HepG2 (cell line): Measurements from ENCODE around the gene MRPL48. TPM values are rescaled to one million over a fixed set of nuclear protein-coding genes. Genes with fewer than 3 reads are reported as not detected.
A peak's percentile ranks its signal among the peaks of the same experiment; 100 is the strongest.

Experiments used
- ATRX ChIP-seq: sonication (generic); formaldehyde crosslinking; IDR thresholded peaks from 2 replicates; pipeline ENCODE4 v1.4.0; 2020; ENCODE audit warnings: missing genetic modification reagents, borderline replicate concordance
- DDIT3 ChIP-seq: sonication (generic); formaldehyde crosslinking; IDR thresholded peaks from 2 replicates; pipeline ENCODE4 v1.4.0; 2020; ENCODE audit warnings: mild to moderate bottlenecking, missing genetic modification reagents
- FOXP1 ChIP-seq, 2 experiments: fragments of 450-650 bp in 1 of 2; IDR thresholded peaks; 2 replicates each; pipeline ENCODE4 v1.6.1; 2017 to 2018; ENCODE audit warnings: antibody characterized with exemption in 1 of 2
- HMGA1 ChIP-seq: sonication (generic); formaldehyde crosslinking; conservative IDR thresholded peaks from 2 replicates; pipeline ENCODE4 v1.4.0; 2020; ENCODE audit warnings: missing genetic modification reagents
- HNRNPUL1 ChIP-seq: fragments of 200-400 bp; formaldehyde crosslinking; IDR thresholded peaks from 2 replicates; pipeline ENCODE4 v1.6.1; 2017; ENCODE audit warnings: low read depth, mild to moderate bottlenecking, low read length, moderate library complexity
- KAT8 ChIP-seq: IDR thresholded peaks from 2 replicates; pipeline ENCODE4 v1.6.1; 2016; ENCODE audit warnings: missing genetic modification reagents, missing compliant biosample characterization
- MEIS1 ChIP-seq: sonication (generic); formaldehyde crosslinking; IDR thresholded peaks from 2 replicates; pipeline ENCODE4 v1.9.0; 2021; ENCODE audit warnings: mild to moderate bottlenecking, missing genetic modification reagents, moderate library complexity, borderline replicate concordance
- MYNN ChIP-seq: sonication (generic); formaldehyde crosslinking; IDR thresholded peaks from 2 replicates; pipeline ENCODE4 v1.4.0; 2020; ENCODE audit warnings: mild to moderate bottlenecking, low read depth, missing genetic modification reagents
- NFE2L1 ChIP-seq: sonication (generic); formaldehyde crosslinking; IDR thresholded peaks from 2 replicates; pipeline ENCODE4 v1.4.0; 2020; ENCODE audit warnings: missing genetic modification reagents, mild to moderate bottlenecking, borderline replicate concordance
- NFIB ChIP-seq: sonication (generic); formaldehyde crosslinking; IDR thresholded peaks from 2 replicates; pipeline ENCODE4 v1.9.0; 2021; ENCODE audit warnings: missing genetic modification reagents, mild to moderate bottlenecking, borderline replicate concordance
- NFIC ChIP-seq: IDR thresholded peaks from 2 replicates; pipeline ENCODE4 v1.6.1; 2012; ENCODE audit warnings: mild to moderate bottlenecking, low read length, inconsistent platforms
- NR2F1 ChIP-seq, 2 experiments: fragments of 450-650 bp in 1 of 2; formaldehyde crosslinking in 1 of 2; IDR thresholded peaks; 2 replicates each; pipeline versions ENCODE4 v1.5.0 to v1.6.1; 2016 to 2020; ENCODE audit warnings: mild to moderate bottlenecking in 1 of 2, missing compliant biosample characterization in 1 of 2, missing genetic modification reagents in 1 of 2, moderate library complexity in 1 of 2
- PPARG ChIP-seq: conservative IDR thresholded peaks from 2 replicates; pipeline ENCODE4 v1.6.1; 2016; ENCODE audit warnings: missing biosample characterization, missing genetic modification reagents
- SAP130 ChIP-seq: IDR thresholded peaks from 2 replicates; pipeline ENCODE4 v1.6.1; 2016; ENCODE audit warnings: low read depth
- SRSF4 ChIP-seq: fragments of 200-400 bp; formaldehyde crosslinking; IDR thresholded peaks from one replicate; pipeline ENCODE4 v1.6.1; 2018; ENCODE audit warnings: mild to moderate bottlenecking, low read depth, low read length, moderate library complexity; ENCODE audit not compliant: poor library complexity, severe bottlenecking
- TBL1XR1 ChIP-seq: fragments of 150-350 bp; IDR thresholded peaks from 2 replicates; pipeline ENCODE4 v1.6.1; 2014; ENCODE audit warnings: borderline replicate concordance, low read length; ENCODE audit not compliant: partially characterized antibody
- ZMAT3 ChIP-seq: sonication (generic); formaldehyde crosslinking; conservative IDR thresholded peaks from 2 replicates; pipeline ENCODE4 v1.7.0; 2021; ENCODE audit warnings: missing genetic modification reagents
- ZNF121 ChIP-seq: sonication (generic); formaldehyde crosslinking; IDR thresholded peaks from 2 replicates; pipeline ENCODE4 v1.5.0; 2020; ENCODE audit warnings: mild to moderate bottlenecking, missing genetic modification reagents
- ZNF550 ChIP-seq: sonication (generic); formaldehyde crosslinking; IDR thresholded peaks from 2 replicates; pipeline ENCODE4 v1.4.0; 2020; ENCODE audit warnings: mild to moderate bottlenecking, missing genetic modification reagents, borderline replicate concordance
- ZNF562 ChIP-seq: sonication (generic); formaldehyde crosslinking; IDR thresholded peaks from 2 replicates; pipeline ENCODE4 v1.8.0; 2022; ENCODE audit warnings: missing genetic modification reagents, borderline replicate concordance
- ZNF644 ChIP-seq: IDR thresholded peaks from 2 replicates; pipeline ENCODE4 v1.6.1; 2016; ENCODE audit warnings: low read depth
- ZNF652 ChIP-seq: IDR thresholded peaks from 2 replicates; pipeline ENCODE4 v1.6.1; 2016; ENCODE audit warnings: low read depth, borderline replicate concordance
- ZNF703 ChIP-seq: sonication (generic); formaldehyde crosslinking; IDR thresholded peaks from 2 replicates; pipeline ENCODE4 v1.5.1; 2020; ENCODE audit warnings: missing genetic modification reagents, mild to moderate bottlenecking, moderate library complexity, borderline replicate concordance
- ZNF800 ChIP-seq: sonication (generic); formaldehyde crosslinking; IDR thresholded peaks from 2 replicates; pipeline ENCODE4 v1.4.0; 2020; ENCODE audit warnings: missing genetic modification reagents
- polyA plus RNA-seq, 8 experiments: library from polyadenylated mRNA; depleted of rRNA in 3 of 8; stranded (reverse) in 7 of 8; unstranded in 1 of 8; fragments of >200 nt; fragmentation: Illumina TruSeq in 4 of 8; extraction: Trizol in 4 of 8; gene quantifications; 2 replicates each; pipeline versions ENCODE4 v1.2.1 to v1.2.3, GENCODE V29; 2011 to 2016; ENCODE audit warnings: low read depth in 4 of 8, missing spikeins in 1 of 8, mixed read lengths in 1 of 8; ENCODE audit not compliant: insufficient read depth in 1 of 8
- total RNA-seq, 5 experiments: library from RNA; depleted of rRNA; stranded (reverse); fragments of >200 nt; fragmentation: Illumina TruSeq; extraction: Trizol; gene quantifications; 2 replicates each; pipeline ENCODE4 v1.2.3, GENCODE V29; 2016; ENCODE audit warnings: low read depth in 1 of 5

The MRPL48 gene
- total and polyA plus RNA-seq, 2 of the 13 experiments (the other 11 are each of a cell fraction or from before 2014, with no cell fraction given), result 61.2 to 67.9 TPM

GRCh38 chr11:73779084-73779902 is 8.4 kb upstream of the MRPL48 start (continued):
- TF ChIP-seq NFIC, result no peak
- peak; percentile 37 for TF ChIP-seq ZNF121 (CRISPR knock-in tag)
- TF ChIP-seq ZNF562 (CRISPR knock-in tag), result no peak
- TF ChIP-seq SAP130 (CRISPR knock-in tag), result peak; percentile 88
- TF ChIP-seq NFE2L1 (CRISPR knock-in tag), result no peak
- TF ChIP-seq NFIB, result no peak
- no peak for TF ChIP-seq ZNF550 (CRISPR knock-in tag)
- TF ChIP-seq NR2F1 (CRISPR knock-in tag; IDR thresholded peaks at IDR 0.05), result no peak
- TF ChIP-seq TBL1XR1, result peak; percentile 65
- TF ChIP-seq DDIT3 (CRISPR knock-in tag), result no peak
- peak; percentile 37; the same call in 1 of the 2 replicates for TF ChIP-seq PPARG (CRISPR knock-in tag)
- no peak for TF ChIP-seq ZNF644 (CRISPR knock-in tag)
- no peak for TF ChIP-seq FOXP1 (IDR thresholded peaks at IDR 0.05)
- peak; percentile 9; the same call in 1 of the 2 replicates for TF ChIP-seq FOXP1 (CRISPR knock-in tag; IDR thresholded peaks at IDR 0.05)
- no peak; the same call in 1 of the 2 replicates for TF ChIP-seq MEIS1 (CRISPR knock-in tag)
- TF ChIP-seq KAT8 (CRISPR knock-in tag), result peak; percentile 84
- no peak for TF ChIP-seq HNRNPUL1
- TF ChIP-seq HMGA1 (CRISPR knock-in tag), result no peak
- no peak; the same call in 1 of the 2 replicates for TF ChIP-seq ZMAT3 (CRISPR knock-in tag)
- no peak for TF ChIP-seq ATRX (CRISPR knock-in tag)
- TF ChIP-seq SRSF4, result no peak
- TF ChIP-seq ZNF800 (CRISPR knock-in tag), result 0 out of 2 replicates have a peak, but pooled peaks have one; percentile 26
- no peak for TF ChIP-seq ZNF703 (CRISPR knock-in tag)
- TF ChIP-seq ZNF652 (CRISPR knock-in tag), result no peak
- no peak for TF ChIP-seq MYNN (CRISPR knock-in tag)
